GM12892 (cell line): ENCODE data around the gene TEPSIN.

Experiments used
- DNase-seq: peaks from one replicate; pipeline ENCODE4 v3.0.0; 2011; ENCODE audit not compliant: insufficient read length
- FAIRE-seq: peaks from 2 replicates; lab custom pipeline; 2011; peaks lifted over from hg19 to GRCh38; lab: Jason Lieb, UNC
- POLR2A ChIP-seq: IDR thresholded peaks from 2 replicates; pipeline ENCODE4 v1.6.1; 2011; ENCODE audit warnings: low read depth, low read length, control low read depth
- POLR2AphosphoS5 ChIP-seq: IDR thresholded peaks from 2 replicates; pipeline ENCODE4 v1.6.1; 2011; ENCODE audit warnings: low read depth, low read length, control low read depth
- TAF1 ChIP-seq: IDR thresholded peaks from 2 replicates; pipeline ENCODE4 v1.6.1; 2011; ENCODE audit warnings: low read depth, mild to moderate bottlenecking, control low read depth, low read length, borderline replicate concordance

Gene TEPSIN

GRCh38 chr17:81197831-81198490, 40.9 kb downstream of the TEPSIN start:
- TF ChIP-seq TAF1 (no peak), POLR2A (no peak), POLR2AphosphoS5 (no peak)
- FAIRE-seq (no peak), DNase-seq (no peak)

GRCh38 chr17:81197409-81197795, 41.5 kb downstream of the TEPSIN start:
- FAIRE-seq (no peak), DNase-seq (no peak)
- TF ChIP-seq TAF1 (no peak), POLR2A (no peak), POLR2AphosphoS5 (no peak)

- FAIRE-seq = no peak
- no peak for TF ChIP-seq POLR2A
- TF ChIP-seq TAF1 = no peak
- TF ChIP-seq POLR2AphosphoS5 = no peak
- no peak for DNase-seq
These were observed 42.1 kb downstream of the TEPSIN start for GRCh38 chr17:81196505-81197408.

GRCh38 chr17:81195941-81196495, 42.8 kb downstream of the TEPSIN start:
- DNase-seq = no peak
- no peak for FAIRE-seq
- TF ChIP-seq POLR2A = no peak
- TF ChIP-seq TAF1 = no peak
- TF ChIP-seq POLR2AphosphoS5 = no peak

- FAIRE-seq (no peak), DNase-seq (no peak)
These were observed 43.6 kb downstream of the TEPSIN start for GRCh38 chr17:81194941-81195901.

GRCh38 chr17:81194225-81194760, 44.6 kb downstream of the TEPSIN start:
- no peak for DNase-seq
- no peak for TF ChIP-seq POLR2AphosphoS5
- no peak for TF ChIP-seq POLR2A
- no peak for TF ChIP-seq TAF1
- FAIRE-seq = no peak

More at GRCh38 chr17:81194941-81195901, 43.6 kb downstream of the TEPSIN start:
- TF ChIP-seq POLR2A (no peak), POLR2AphosphoS5 (no peak), TAF1 (no peak)

GRCh38 chr17:81193470-81194224, 45.2 kb downstream of the TEPSIN start:
- FAIRE-seq (peak; percentile 36), DNase-seq (no peak)
- TF ChIP-seq TAF1 (no peak), POLR2AphosphoS5 (no peak), POLR2A (no peak)

GRCh38 chr17:81193051-81193410, 45.8 kb downstream of the TEPSIN start:
- TF ChIP-seq POLR2A (no peak), POLR2AphosphoS5 (no peak), TAF1 (no peak)
- DNase-seq = no peak
- FAIRE-seq = no peak

GRCh38 chr17:81192386-81193050, 46.3 kb downstream of the TEPSIN start:
- FAIRE-seq (no peak), DNase-seq (no peak)
- TF ChIP-seq POLR2A = no peak
- no peak for TF ChIP-seq TAF1
- TF ChIP-seq POLR2AphosphoS5 = no peak

GRCh38 chr17:81191646-81192045, 47.2 kb downstream of the TEPSIN start:
- FAIRE-seq (no peak), DNase-seq (no peak)
- no peak for TF ChIP-seq TAF1
- TF ChIP-seq POLR2AphosphoS5 = no peak
- no peak for TF ChIP-seq POLR2A
